IMR-90 (cell line): ENCODE results near the gene BLMH. TPM values are rescaled to one million over a fixed set of nuclear protein-coding genes. Genes with fewer than 3 reads are reported as not detected.

Experiments
- ATAC-seq: fragments of 200-7000 bp; cut with Tn5 transposase; 2 replicates; pipeline ENCODE4 v1.9.1; 2020; ENCODE audit warnings: low read depth, mild to moderate bottlenecking, moderate library complexity
- BruUV-seq: library from RNA; stranded (reverse); fragments of 400-500 nt; replicated peaks from 2 replicates; lab custom pipeline; 2021; lab: Mats Ljungman, UMichigan
- CTCF ChIA-PET: fragments of 300-600 bp; formaldehyde crosslinking; extraction: SDS; loops from one replicate; lab custom pipeline; 2021; ENCODE audit warnings: antibody characterized with exemption; lab: Yijun Ruan, JAX
- POLR2A ChIA-PET: fragments of 300-600 bp; sonication (Branson Sonifier 250); formaldehyde crosslinking; loops from one replicate; lab custom pipeline; 2022; ENCODE audit warnings: antibody characterized with exemption; ENCODE audit not compliant: unreplicated experiment; lab: Charles Lee
- DNase-seq: peaks from one replicate; pipeline ENCODE4 v3.0.0; 2013
- H2AFZ ChIP-seq: replicated peaks from 2 replicates; pipeline ENCODE3; 2013; ENCODE audit warnings: low read length, mild to moderate bottlenecking; ENCODE audit not compliant: poor library complexity
- H2AK5ac ChIP-seq: 2 replicates; pipeline ENCODE4 v1.6.1; 2013; ENCODE audit warnings: low read depth, low read length, inconsistent platforms
- H2AK9ac ChIP-seq: replicated peaks from 2 replicates; pipeline ENCODE3; 2013; ENCODE audit warnings: mild to moderate bottlenecking, low read depth, low read length, moderate library complexity; ENCODE audit not compliant: poor library complexity
- H2BK120ac ChIP-seq: 2 replicates; pipeline ENCODE4 v1.6.1; 2013; ENCODE audit warnings: low read depth, low read length, inconsistent platforms
- H2BK15ac ChIP-seq: 3 replicates; pipeline ENCODE4 v1.6.1; 2013; ENCODE audit warnings: low read depth, low read length, inconsistent platforms
- H2BK20ac ChIP-seq: 2 replicates; pipeline ENCODE4 v1.6.1; 2013; ENCODE audit warnings: low read depth, mild to moderate bottlenecking, inconsistent platforms, low read length, moderate library complexity
- H2BK5ac ChIP-seq: 2 replicates; pipeline ENCODE4 v1.6.1; 2013; ENCODE audit warnings: mild to moderate bottlenecking, low read depth, low read length, inconsistent platforms; ENCODE audit not compliant: poor library complexity, severe bottlenecking
- H3K14ac ChIP-seq: replicated peaks from 2 replicates; pipeline ENCODE4 v1.6.1; 2013; ENCODE audit warnings: low read depth, low read length, inconsistent platforms
- H3K18ac ChIP-seq: 2 replicates; pipeline ENCODE4 v1.6.1; 2013; ENCODE audit warnings: low read depth, low read length, control low read depth
- H3K23ac ChIP-seq: 2 replicates; pipeline ENCODE4 v1.6.1; 2013; ENCODE audit warnings: low read depth, low read length, inconsistent platforms
- H3K27ac ChIP-seq: 2 replicates; pipeline ENCODE4 v1.5.1; 2013; ENCODE audit warnings: mild to moderate bottlenecking, control low read depth, low read length; ENCODE audit not compliant: insufficient read depth
- H3K27me3 ChIP-seq: 2 replicates; pipeline ENCODE4 v1.6.1; 2013; ENCODE audit warnings: low read length; ENCODE audit not compliant: control insufficient read depth, insufficient read depth
- H3K36me3 ChIP-seq: 2 replicates; pipeline ENCODE4 v1.6.1; 2013; ENCODE audit warnings: low read length, mixed read lengths; ENCODE audit not compliant: control insufficient read depth, insufficient read depth
- H3K4ac ChIP-seq: 2 replicates; pipeline ENCODE4 v1.6.1; 2013; ENCODE audit warnings: low read depth, low read length, inconsistent platforms
- H3K4me1 ChIP-seq: 2 replicates; pipeline ENCODE4 v1.6.1; 2013; ENCODE audit warnings: low read length, mixed read lengths; ENCODE audit not compliant: control insufficient read depth, insufficient read depth
- H3K4me2 ChIP-seq: 2 replicates; pipeline ENCODE4 v1.6.1; 2013; ENCODE audit warnings: low read depth, mild to moderate bottlenecking, control low read depth, low read length, moderate library complexity
- H3K4me3 ChIP-seq: 2 replicates; pipeline ENCODE4 v1.5.1; 2013; ENCODE audit warnings: low read depth, mild to moderate bottlenecking, control low read depth, low read length, moderate library complexity; ENCODE audit not compliant: insufficient read depth
- H3K56ac ChIP-seq: 2 replicates; pipeline ENCODE4 v1.6.1; 2013; ENCODE audit warnings: low read length, inconsistent platforms; ENCODE audit not compliant: insufficient read depth; ENCODE audit errors: extremely low read depth
- H3K79me1 ChIP-seq, 2 experiments: 2 replicates each; pipeline ENCODE4 v1.6.1; 2013; ENCODE audit warnings: low read length in 2 of 2, inconsistent platforms in 1 of 2, low read depth in 1 of 2
- H3K9ac ChIP-seq: 2 replicates; pipeline ENCODE4 v1.6.1; 2013; ENCODE audit warnings: low read depth, low read length, control low read depth
- H3K9me1 ChIP-seq: 2 replicates; pipeline ENCODE4 v1.6.1; 2013; ENCODE audit warnings: low read length, inconsistent platforms; ENCODE audit not compliant: insufficient read depth
- H3K9me3 ChIP-seq: 2 replicates; pipeline ENCODE4 v1.6.1; 2013; ENCODE audit warnings: low read length; ENCODE audit not compliant: control insufficient read depth, insufficient read depth
- H4K20me1 ChIP-seq: 2 replicates; pipeline ENCODE4 v1.6.1; 2013; ENCODE audit warnings: low read length, inconsistent platforms; ENCODE audit not compliant: insufficient read depth
- H4K5ac ChIP-seq: 2 replicates; pipeline ENCODE4 v1.6.1; 2013; ENCODE audit warnings: mild to moderate bottlenecking, low read depth, low read length, control low read depth
- H4K8ac ChIP-seq, 2 experiments: 2 replicates each; pipeline ENCODE4 v1.6.1; 2013; ENCODE audit warnings: low read depth in 2 of 2, low read length in 2 of 2, control low read depth in 1 of 2, inconsistent platforms in 1 of 2
- H4K91ac ChIP-seq: 2 replicates; pipeline ENCODE4 v1.6.1; 2013; ENCODE audit warnings: low read depth, low read length, inconsistent platforms; ENCODE audit not compliant: insufficient read depth
- CTCF ChIP-seq: conservative IDR thresholded peaks from 2 replicates; pipeline ENCODE4 v1.5.1; 2012; ENCODE audit warnings: mild to moderate bottlenecking, low read depth, low read length, improper control_type of control experiment
- MAFK ChIP-seq: IDR thresholded peaks from 2 replicates; pipeline ENCODE4 v1.6.1; 2012; ENCODE audit warnings: low read depth, low read length, improper control_type of control experiment
- whole genome bisulfite sequencing, 2 experiments: methylation state at CpG; one replicate each; pipeline versions ENCODE4 v1.1.5 to v1.1.7; 2013; ENCODE audit warnings: missing lambda C conversion rate in 2 of 2; ENCODE audit not compliant: insufficient read length in 1 of 2; ENCODE audit errors: extremely low coverage in 2 of 2; 5-methylcytosine and 5-hydroxymethylcytosine counted together
- dilution Hi-C: fragments of 300-500 bp; cut with HindIII; formaldehyde crosslinking; loops from one replicate; pipeline ENCODE4 v1.14.3; 2018; ENCODE audit warnings: low sequenced_read_pairs; ENCODE audit not compliant: unreplicated experiment
- in situ Hi-C: fragments of 300-500 bp; cut with MboI; formaldehyde crosslinking; loops from 3 replicates; pipeline ENCODE4 v1.14.3; 2019; ENCODE audit warnings: low sequenced_read_pairs, inconsistent platforms, mixed read lengths
- intact Hi-C: fragments of 100-400 bp; cut with micrococcal nuclease; formaldehyde crosslinking; loops from 2 replicates; pipeline ENCODE4 v1.10.0; 2022
- polyA plus RNA-seq, 3 experiments: library from polyadenylated mRNA; depleted of rRNA; stranded (reverse); fragments of >200 nt; gene quantifications; 2 replicates each; pipeline ENCODE4 v1.2.3, GENCODE V29; 2012; ENCODE audit warnings: low replicate concordance in 1 of 3
- total RNA-seq: library from RNA; depleted of rRNA; stranded (reverse); fragments of >200 nt; gene quantifications from 2 replicates; pipeline ENCODE4 v1.2.3, GENCODE V29; 2012
- TF ChIP-seq, protein P1 (sequence below): fragments of 150-350 bp; IDR thresholded peaks from 2 replicates; pipeline ENCODE4 v1.6.1; 2017; ENCODE audit warnings: mild to moderate bottlenecking, antibody characterized with exemption, low read length, low read depth

The BLMH gene
- total and polyA plus RNA-seq, 2 of the 4 experiments (the other 2 are of a cell fraction): 17.3 to 20.8 TPM

- H2AK9ac ChIP-seq: no peak overlapping the region
- no peak for DNase-seq
- no peak overlapping the region for H3K4me3 ChIP-seq
- no peak overlapping the region for H2BK15ac ChIP-seq
- H3K4me2 ChIP-seq: no peak overlapping the region
- no peak overlapping the region for H4K91ac ChIP-seq
- no peak overlapping the region for H2BK20ac ChIP-seq
- H3K56ac ChIP-seq: no peak overlapping the region
- H3K9me1 ChIP-seq: peaks cover 3% of the 10 kb centered on the region; the same call in 1 of the 2 replicates
- no peak overlapping the region for H2AFZ ChIP-seq
- no peak overlapping the region for H4K5ac ChIP-seq
- no peak for ATAC-seq
- H3K14ac ChIP-seq: no peak overlapping the region
- peaks cover 3 to 4% of the 10 kb centered on the region in 2 experiments; a peak in 2 of 4 replicates for H3K79me1 ChIP-seq
- H4K20me1 ChIP-seq: no peaks in the 10 kb centered on the region
- H3K9me3 ChIP-seq: no peaks in the 10 kb centered on the region
- peaks cover 24% of the 10 kb centered on the region for H3K36me3 ChIP-seq
- no peak overlapping the region for H3K23ac ChIP-seq
- no peak overlapping the region for H4K8ac ChIP-seq
- no peaks in the 10 kb centered on the region for H3K27me3 ChIP-seq
- intact Hi-C loops: no loop called here
- ChIA-PET CTCF (no interaction called here), POLR2A (no interaction called here)
- H3K9ac ChIP-seq: no peak overlapping the region
- TF ChIP-seq MAFK (no peak), CTCF (no peak)
- TF ChIP-seq, protein P1, sequence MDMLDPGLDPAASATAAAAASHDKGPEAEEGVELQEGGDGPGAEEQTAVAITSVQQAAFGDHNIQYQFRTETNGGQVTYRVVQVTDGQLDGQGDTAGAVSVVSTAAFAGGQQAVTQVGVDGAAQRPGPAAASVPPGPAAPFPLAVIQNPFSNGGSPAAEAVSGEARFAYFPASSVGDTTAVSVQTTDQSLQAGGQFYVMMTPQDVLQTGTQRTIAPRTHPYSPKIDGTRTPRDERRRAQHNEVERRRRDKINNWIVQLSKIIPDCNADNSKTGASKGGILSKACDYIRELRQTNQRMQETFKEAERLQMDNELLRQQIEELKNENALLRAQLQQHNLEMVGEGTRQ: no peak
- H3K4me1 ChIP-seq: no peaks in the 10 kb centered on the region; the same call in 1 of the 2 replicates
- no TSS peak for BruUV-seq
- no peak overlapping the region for H3K4ac ChIP-seq
- no CpG with 5 or more reads among the region's 2 CpGs for WGBS, 2 experiments
- H3K18ac ChIP-seq: no peak overlapping the region
- dilution Hi-C loops: no loop called here
- H3K27ac ChIP-seq: no peak overlapping the region
- in situ Hi-C loops: no loop called here
- H2BK120ac ChIP-seq: no peak overlapping the region
- H2BK5ac ChIP-seq: no peak overlapping the region
- H2AK5ac ChIP-seq: no peak overlapping the region
Measured at GRCh38 chr17:30275911-30276310, 15.8 kb downstream of the BLMH start.
